ENCODE measurements around the gene TGFBR1.

TGFBR1 gene

GRCh38 chr9:99104459-99105151 lies at the start of gene TGFBR1:
TGFBR1 (plus strand) TSS chr9:99105113; CDS start chr9:99105206, 93 bp downstream.
- DNase-seq (ENCODE audit: low spot score): peak; percentile 87

- DNase-seq (ENCODE audit: low spot score): no peak
Measured at GRCh38 chr9:99055384-99055783, 49.5 kb upstream of the TGFBR1 start.

GRCh38 chr9:99056186-99056585 lies 48.7 kb upstream of the TGFBR1 start:
- no peak for DNase-seq (ENCODE audit: low spot score)

GRCh38 chr9:99056886-99057664 lies 47.8 kb upstream of the TGFBR1 start:
- DNase-seq (ENCODE audit: low spot score): peak; percentile 40

- no peak for DNase-seq (ENCODE audit: low spot score)
Measured at GRCh38 chr9:99057665-99058625, 47.0 kb upstream of the TGFBR1 start.

- DNase-seq (ENCODE audit: low spot score): peak; percentile 56
Measured at GRCh38 chr9:99058964-99059921, 45.7 kb upstream of the TGFBR1 start.

- DNase-seq (ENCODE audit: low spot score): no peak
Measured at GRCh38 chr9:99060621-99061020, 44.3 kb upstream of the TGFBR1 start.

GRCh38 chr9:99062549-99062948 lies 42.4 kb upstream of the TGFBR1 start:
- no peak for DNase-seq (ENCODE audit: low spot score)

- DNase-seq (ENCODE audit: low spot score): no peak
Measured at GRCh38 chr9:99063522-99063921, 41.4 kb upstream of the TGFBR1 start.

GRCh38 chr9:99066571-99066970 lies 38.3 kb upstream of the TGFBR1 start:
- no peak for DNase-seq (ENCODE audit: low spot score)

GRCh38 chr9:99069075-99069474 lies 35.8 kb upstream of the TGFBR1 start:
- DNase-seq (ENCODE audit: low spot score): no peak

- no peak for DNase-seq (ENCODE audit: low spot score)
Measured at GRCh38 chr9:99069546-99069945, 35.4 kb upstream of the TGFBR1 start.

- no peak for DNase-seq (ENCODE audit: low spot score)
Measured at GRCh38 chr9:99070681-99071080, 34.2 kb upstream of the TGFBR1 start.

GRCh38 chr9:99071313-99072039 lies 33.4 kb upstream of the TGFBR1 start:
- no peak for DNase-seq (ENCODE audit: low spot score)

GRCh38 chr9:99072040-99072394 lies 32.9 kb upstream of the TGFBR1 start:
- DNase-seq (ENCODE audit: low spot score): no peak

GRCh38 chr9:99073347-99073746 lies 31.6 kb upstream of the TGFBR1 start:
- DNase-seq (ENCODE audit: low spot score): no peak

- no peak for DNase-seq (ENCODE audit: low spot score)
Measured at GRCh38 chr9:99073985-99074901, 30.7 kb upstream of the TGFBR1 start.

- no peak for DNase-seq (ENCODE audit: low spot score)
Measured at GRCh38 chr9:99074902-99075245, 30.0 kb upstream of the TGFBR1 start.

- no peak for DNase-seq (ENCODE audit: low spot score)
Measured at GRCh38 chr9:99075246-99075912, 29.5 kb upstream of the TGFBR1 start.
